GM18499 (cell line): Measurements from ENCODE around the gene FHIT.

Experiments
- ATAC-seq: cut with Tn5 transposase; IDR thresholded peaks from one replicate; pipeline ENCODE4 v1.9.1; 2021; ENCODE audit warnings: moderate number of reproducible peaks; ENCODE audit not compliant: insufficient read depth, unreplicated experiment

The FHIT gene

DNA sequence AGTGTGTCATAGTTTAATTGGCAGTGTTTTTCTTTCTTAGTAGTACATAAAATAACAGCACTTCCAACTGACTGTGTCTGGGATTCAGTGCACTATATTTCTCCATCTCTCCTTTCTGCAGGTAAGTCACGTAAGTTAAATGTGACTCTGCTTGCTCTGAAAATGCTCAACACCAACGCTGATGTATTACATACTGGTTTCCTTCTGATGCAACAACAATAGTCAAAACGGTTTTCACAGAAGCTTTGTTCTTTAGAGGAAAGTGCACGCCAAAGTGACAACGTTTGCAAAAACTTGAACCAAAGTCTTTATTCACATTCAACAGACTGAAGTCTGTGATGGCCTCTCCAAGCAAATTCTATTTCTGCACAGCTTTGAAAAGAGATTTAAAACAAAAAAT lies 1494.3 kb downstream of the FHIT start:
- no peak for ATAC-seq

DNA sequence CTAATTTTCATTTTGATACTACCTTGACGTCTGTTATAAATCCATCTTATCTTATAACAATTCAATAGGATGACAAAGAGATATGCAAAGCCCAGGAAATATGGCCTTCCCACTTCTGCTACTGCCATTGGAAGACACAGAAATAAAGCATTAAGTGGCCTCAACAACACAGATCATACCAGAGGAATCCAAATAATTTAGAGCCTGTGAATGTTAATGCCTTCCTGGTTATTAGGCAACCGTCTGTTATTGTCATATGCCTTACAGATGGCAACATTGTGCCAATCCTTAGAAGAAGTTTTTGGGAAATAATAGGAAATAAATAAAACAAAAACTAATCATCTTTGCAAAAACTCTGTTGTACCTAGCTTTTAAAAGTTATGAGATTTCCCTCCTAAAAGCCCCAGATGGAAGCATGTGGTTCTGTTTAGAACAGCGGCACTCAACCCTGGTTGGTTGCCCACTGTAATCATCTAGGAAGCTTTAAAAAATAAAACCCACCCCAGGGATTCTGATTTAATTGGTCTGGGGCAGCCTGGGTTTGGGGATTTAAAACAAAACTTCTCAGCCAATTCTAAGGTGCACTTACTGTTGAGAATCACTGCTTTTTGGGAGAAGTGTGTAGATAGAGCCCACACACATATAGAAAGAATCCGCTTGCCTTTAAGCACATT lies 1496.7 kb downstream of the FHIT start:
- no peak for ATAC-seq

DNA sequence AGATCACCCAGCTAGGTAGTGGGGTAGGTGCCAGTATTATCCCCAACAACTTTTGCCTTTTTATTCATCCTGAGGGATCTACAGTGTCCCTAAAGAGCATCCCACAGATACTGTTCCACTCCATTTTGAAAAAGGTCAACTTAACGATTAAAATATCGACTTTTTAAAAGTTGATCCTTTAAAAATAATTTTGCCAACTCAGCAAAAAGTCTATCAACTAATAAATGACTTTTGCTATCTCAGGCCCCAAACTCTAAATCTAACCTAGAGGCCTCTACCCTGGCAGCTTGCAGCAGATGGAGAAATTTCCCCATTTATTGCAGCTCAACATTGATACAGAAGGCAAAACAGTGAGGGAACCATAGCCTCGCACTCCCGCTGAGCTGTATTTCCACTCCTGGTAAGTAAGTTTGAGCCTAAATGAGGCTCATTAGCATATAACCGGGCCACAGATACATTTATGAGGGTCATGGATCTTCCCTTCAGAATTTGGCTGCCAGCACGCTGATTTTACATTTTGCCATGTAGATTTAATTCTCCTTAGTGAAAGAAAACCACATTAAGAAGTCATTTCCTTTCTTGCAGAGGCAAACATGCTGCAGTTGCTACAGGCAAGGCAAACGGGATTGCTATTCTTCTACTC lies 1497.3 kb downstream of the FHIT start:
- no peak for ATAC-seq

DNA sequence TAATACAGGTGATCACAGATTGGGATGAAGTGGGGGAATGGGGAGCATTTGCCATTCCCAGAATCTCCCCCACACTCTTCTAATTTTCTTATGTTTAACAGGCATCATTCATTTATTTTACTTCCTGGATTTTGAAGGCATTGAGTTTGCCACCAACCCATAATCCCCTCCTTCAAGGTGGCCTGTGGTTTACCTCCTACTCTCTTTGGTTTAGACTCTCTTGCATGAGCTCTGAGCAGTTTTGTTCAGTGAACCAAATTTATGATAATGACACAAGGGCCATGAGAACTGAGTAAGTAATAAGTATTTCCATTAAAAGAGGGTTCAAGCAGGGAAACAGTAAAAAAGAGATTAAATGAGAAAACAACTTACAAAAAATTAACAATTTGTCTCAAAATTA lies 1498.3 kb downstream of the FHIT start:
- no peak for ATAC-seq

DNA sequence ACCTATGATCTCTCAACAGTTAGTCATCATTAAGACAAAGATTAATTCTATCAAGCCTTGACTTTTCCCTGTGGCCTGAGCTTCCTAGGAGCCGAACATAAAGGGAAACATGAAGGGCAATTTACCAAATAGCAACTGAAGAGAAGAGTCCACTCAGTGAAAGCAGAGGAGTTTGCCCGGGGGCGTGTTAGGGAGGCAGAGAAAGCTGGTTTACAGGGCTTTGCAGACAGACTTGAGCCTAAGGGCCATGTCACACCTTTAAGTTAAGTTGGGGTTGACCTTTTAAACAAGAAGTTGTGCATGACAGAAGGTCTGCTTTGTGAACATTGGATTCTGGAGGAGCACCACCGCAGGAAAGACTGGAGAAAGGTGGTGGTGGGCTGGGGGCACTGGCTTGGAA lies 1499.6 kb downstream of the FHIT start:
- ATAC-seq, result no peak

DNA sequence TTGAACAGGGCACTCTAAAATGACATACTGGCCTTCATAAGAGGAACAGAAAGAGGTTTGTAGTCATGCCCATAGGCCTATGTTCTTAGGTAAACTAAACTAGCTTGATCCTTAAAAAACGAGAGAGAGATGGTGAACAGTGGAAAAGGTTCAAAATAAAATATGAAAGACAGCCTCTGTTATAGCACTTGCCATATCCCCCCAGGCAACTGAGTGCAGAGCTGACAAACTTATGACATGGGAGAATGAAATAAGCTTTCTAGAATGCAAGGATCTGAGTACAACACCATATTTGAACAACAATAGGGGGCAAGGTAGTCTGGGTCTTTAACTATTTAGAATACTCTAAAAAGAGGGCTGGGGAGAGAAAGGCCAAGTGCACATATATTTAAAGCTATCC lies 1500.9 kb downstream of the FHIT start:
- no peak for ATAC-seq

DNA sequence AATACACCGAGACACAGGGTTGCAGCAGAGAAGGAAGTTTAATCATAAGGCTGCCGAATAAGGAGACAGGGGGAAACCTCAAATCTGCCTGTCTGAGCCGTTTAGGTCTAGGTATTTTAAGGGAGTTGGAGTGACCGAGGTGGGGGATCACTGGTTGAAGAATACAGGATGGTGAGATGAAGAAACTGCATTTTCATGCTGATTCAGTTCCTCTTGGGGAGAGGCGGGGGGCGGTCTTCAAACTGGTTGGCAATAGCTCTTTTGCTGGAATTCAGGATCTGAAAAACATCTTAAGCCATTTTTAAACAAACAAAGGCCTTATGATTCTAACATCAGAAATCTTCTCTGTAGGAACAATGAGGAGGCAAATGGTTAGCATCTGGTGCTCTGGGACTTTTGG lies 1502.0 kb downstream of the FHIT start:
- ATAC-seq, result no peak

DNA sequence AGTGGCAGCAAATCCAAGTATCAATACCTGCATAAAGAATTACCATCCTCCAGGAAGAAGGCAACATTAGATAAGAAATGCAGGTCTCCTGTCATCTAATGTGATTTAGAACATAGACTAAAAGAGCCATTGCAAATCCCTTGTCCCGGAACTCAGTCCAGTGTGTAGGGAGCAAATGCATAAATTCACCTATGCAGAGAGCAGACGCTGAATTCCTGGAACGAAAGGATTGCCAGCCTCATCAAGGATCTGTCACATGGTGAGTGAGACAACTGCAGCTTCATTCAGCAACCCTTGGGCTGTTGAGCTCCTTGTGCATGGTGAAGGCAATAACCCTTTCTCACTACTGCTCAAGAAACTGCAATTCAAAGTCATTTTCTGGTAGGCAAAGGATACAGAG lies 1504.7 kb downstream of the FHIT start:
- ATAC-seq, result no peak

DNA sequence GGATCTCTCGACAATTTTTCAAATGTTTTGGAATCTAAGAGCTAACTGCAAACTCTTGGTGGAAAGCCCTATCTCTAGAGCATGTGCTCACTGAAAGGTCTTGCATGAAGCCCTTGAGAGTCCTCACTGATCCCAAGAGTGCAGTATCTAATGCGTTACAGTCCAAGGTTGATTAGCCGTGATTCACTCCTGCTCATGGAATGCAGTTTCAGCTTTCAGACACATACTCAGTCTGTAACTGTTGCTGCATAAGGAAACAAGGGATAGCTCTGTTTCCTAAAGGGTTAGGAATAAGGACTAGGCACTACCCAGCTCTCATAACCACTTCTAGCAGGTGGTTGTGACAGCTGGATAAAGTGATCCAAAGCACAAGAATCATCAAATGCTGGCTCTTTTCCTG lies 1514.0 kb downstream of the FHIT start:
- no peak for ATAC-seq

DNA sequence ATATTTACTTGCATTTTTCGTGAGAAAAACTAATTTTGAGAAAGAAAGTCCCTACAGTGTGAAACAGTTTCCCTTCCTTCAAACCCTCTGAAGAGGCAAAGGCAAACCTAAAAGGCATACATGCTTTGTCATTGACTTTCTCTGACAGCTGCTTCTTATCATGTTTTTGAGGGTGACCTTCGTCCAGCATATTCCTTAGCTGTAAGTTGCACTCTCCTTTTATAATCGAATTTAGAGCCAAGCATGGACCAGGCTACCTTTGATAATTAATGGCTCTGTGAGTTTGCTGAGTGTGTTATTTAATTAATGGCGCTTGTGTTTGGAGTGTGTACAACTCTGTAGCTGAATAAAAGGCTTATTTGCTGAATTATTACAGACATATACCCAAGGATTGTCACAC lies 1517.2 kb downstream of the FHIT start:
- ATAC-seq, result no peak

DNA sequence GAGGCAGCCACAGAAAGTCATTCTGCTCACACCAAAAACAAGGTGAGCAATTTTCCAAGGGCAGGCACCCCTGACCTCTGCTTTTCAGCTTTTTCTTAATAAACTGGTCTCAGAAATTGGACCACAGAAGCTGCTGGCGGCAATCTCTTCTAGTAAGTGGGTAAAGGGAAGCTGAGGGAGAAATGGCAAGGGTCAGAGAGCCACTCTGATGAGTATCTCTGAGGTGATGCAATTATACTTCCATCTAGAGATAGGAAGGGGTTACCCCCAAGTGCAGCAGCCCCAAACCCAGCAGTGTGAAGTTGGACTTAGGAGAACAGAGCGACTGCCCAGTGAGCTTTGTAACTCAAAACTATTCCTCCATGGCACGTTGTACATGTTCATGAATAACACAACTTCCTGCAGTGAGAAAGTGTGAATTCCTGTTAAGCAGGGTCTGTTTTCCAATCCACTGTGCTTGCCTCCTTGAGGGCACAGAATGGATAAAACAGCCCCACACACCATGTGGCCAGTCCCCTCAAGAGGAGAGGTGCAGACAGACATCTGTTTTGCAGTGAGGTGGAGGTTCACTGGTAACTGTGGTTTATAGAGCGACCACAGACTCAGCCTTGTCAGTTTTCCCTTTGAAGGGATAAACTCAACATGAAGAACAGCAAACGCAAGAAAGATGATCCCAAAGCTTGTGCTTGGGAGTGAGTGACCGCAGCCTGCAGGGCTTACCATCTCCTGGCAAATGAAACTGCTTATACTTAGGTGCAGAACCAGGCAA lies 1518.0 kb downstream of the FHIT start:
- no peak for ATAC-seq

DNA sequence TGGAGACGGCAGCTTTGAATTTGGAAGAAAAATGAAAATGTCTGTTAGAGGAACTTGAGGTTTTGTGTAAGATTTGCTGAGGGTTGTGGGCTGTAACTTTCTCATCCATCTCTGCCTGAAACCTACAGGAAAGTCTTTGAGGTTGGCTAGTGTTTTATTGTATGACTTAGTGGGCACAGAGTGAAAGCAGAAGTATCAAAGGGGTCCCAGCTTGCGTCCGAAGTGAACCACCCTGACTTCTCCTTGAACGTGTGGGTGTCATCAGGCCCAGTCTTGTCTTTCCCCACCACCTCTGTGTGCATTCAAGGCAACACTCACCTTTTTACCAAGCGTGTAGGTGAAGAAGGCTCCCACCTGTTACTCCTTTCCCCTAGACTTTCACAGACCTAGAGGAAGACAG lies 1519.3 kb downstream of the FHIT start:
- no peak for ATAC-seq

DNA sequence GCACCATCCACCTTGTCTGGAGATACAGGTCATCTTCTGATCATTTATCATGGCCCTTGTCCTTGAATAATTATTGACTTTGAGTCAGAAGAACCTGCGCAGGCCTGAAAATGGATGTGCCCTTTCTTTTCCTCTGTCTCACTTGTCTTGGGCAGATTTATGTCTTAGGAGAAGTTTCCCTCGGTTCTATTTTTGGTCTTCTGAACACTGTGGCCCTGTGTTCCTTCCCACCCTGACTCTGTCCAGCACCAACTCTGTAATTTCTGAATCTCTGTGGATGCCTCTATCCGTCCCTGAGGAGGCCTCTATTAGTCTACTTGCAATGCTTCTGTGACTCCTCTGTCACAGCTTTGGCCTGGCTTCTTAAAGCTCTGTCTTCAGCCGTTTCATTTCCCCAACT lies 1520.7 kb downstream of the FHIT start:
- no peak for ATAC-seq

DNA sequence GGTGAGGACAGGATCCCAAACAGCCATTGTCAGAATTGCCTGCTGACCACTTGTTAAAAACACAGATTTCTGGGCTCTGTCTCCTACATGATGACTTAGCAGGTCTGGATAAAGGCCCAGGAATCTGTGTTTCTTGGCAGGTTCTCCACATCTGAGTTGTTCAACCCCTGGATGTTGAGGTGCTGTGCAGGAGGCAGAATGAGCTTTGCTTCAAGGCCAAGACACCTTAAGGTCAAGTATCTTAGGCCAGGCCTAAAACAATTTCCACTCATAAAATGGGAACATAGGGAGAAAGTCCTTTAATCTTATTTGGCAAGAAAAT lies 1522.7 kb downstream of the FHIT start:
- no peak for ATAC-seq

DNA sequence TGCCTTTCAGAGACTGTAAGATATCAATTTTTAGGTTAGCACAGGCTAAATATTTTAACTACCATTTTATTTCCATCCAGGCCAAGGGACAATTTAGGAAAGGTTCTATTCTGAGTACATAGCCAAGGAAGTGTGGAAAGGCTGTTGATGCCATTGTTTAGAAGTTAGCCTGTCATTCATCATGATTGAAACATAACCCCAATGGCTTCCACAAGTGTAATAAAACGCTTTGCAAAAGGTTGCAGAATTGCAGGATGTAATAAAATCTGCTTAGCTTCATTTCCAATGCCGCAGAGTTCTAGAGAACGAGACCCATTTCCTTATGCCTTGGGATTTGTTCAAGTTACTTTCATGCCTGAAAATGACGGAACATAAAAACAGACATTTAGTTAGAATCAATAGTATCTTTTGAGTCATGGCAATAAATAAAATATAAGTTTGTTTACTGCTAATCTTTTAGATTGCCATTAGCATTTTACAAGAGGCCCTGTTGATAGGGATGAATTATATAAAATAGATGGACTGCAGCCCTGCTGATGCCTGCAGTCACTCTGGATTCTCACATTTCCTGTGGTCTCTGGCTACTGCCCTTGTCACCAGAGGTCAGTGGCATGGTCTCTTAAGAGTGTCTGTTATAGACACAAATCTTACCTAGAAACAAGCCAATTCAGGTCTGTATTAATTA lies 1523.2 kb downstream of the FHIT start:
- no peak for ATAC-seq

DNA sequence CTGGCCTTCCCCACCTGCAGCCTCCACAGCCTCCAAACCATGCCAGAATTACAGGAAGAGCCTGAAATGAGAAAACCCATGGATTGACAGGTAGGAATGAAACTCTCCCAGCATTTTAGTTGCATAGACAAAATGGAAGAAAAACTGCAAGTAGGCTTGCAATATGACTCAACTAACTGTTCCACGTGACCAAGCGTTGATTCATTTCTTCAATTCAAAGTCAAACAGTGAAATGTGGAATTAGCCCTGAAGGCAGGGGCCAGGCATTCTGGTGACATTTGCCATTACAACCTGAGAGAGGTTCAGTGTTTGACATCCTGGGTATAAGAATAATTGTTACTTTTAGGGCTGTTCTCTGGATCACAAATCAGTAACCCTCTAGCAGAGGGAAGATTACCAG lies 1525.0 kb downstream of the FHIT start:
- ATAC-seq, result no peak

DNA sequence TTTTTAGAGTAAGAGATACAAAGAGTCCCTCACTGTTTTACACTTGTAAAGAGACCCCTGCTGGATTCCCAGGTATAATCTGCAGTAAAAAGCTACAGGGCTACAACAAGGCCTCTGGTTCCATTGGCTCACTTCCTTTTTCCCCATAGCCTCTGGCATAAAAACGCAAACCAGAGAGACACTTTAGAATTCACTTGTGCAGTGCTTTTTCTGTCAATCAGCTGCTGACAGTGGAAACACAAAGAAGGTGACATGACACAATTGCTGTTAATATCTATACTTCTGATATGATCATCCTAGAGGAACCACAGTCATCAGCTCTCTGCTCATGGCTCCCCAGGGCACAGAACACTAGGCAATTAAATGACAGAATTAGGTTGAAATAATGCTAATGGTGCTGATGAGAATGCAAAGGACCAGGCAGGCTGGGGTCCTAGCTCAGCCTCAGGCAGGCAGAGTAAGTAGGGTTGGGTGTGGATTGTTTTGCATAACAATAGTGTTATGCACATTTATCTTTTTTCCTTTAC lies 1533.5 kb downstream of the FHIT start:
- ATAC-seq, result no peak

DNA sequence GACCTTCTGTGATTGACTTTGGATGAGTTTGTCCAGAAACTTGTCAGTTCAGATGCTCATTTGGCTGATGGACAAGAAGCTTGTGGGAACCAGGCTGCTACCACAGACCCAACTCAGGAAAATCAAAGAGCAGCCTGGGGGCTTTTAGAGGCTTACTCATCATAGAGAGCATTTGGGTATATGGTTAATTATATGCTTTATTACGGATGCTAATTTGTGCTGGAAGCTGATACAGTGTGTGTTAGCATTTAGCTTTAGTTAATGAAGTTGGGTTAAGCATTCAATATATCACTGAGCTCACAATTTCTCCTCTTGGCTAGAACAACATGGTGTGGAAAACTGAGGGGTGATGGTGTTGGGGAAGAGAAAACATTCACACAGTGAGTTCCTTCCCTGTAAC lies 1537.2 kb downstream of the FHIT start:
- no peak for ATAC-seq

DNA sequence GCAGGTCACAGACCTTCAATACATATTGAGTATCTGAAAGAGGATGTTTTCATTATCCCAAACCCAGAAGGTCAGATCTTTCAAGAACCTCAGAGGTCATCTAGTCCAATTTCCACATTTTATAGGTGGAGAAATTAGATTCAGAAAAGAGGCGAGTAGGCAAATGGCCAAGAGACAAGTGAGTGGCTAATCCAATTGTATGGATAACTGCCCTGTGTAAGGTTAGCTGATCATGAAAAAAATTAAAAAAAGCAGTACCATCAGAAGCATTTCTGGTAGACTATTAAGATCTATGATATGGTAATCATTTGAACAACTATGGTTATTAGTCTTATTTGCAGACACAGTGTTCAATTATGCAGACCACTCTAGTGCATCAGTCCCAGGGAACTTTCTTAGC lies 1540.7 kb downstream of the FHIT start:
- no peak for ATAC-seq

DNA sequence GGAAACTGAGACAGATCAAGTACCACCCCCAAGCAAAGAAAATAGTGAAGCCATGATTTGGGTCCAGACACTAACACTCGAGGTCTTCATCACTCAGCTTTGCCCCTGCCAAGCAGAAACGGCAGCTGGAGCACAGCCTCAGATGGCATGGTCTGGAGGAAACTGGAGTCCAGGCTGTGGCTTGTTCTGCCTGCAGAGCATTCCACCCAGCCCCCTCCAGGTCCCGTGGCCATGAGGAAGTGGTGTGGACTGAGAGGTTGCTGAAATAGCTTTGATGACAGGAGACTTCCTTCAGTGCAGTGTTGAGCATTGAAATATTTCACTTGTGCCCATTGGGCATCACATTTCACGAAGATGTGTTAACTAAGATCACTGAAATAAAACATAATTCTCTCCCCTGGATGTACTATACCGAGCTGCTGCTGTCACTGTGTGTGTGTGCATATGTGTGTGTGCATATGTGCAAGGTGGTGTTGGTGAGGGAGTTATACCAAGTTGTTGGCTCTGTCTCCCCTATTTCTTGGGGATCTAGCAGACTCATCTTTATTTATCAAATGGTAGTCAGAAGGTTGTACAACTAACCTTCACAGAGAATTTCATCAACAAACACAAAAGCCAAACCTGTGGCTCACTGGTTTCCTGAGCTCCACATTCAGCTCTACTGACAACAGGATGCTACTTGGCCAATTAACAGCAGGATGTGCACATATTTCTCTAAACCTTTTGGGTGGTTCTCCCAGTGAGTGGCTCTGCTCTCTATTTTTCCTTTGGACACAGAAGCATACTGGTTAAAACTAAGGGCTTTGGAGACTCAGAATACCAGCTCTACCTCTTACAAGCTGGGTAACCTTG lies 1541.3 kb downstream of the FHIT start:
- ATAC-seq, result no peak
